Mucosa of descending colon (tissue), 3 donors: Measurements from ENCODE around the gene TVP23A. TPM values are rescaled to one million over a fixed set of nuclear protein-coding genes. Genes with fewer than 3 reads are reported as not detected.

Experiments used
- ATAC-seq: fragments of 200-7000 bp; cut with Tn5 transposase; one replicate; pipeline ENCODE4 v1.9.1; 2020; ENCODE audit warnings: mild to moderate bottlenecking, moderate library complexity
- DNase-seq, 3 donors: peaks; one replicate each; pipeline ENCODE4 v3.0.0-alpha.2; 2020
- H3K36me3 ChIP-seq: fragments of 200-600 bp; one replicate; pipeline ENCODE4 v1.8.0; 2021; ENCODE audit warnings: low read depth, mild to moderate bottlenecking
- H3K4me1 ChIP-seq: fragments of 200-600 bp; one replicate; pipeline ENCODE4 v1.8.0; 2021; ENCODE audit warnings: low read depth, mild to moderate bottlenecking
- H3K4me3 ChIP-seq: fragments of 200-600 bp; one replicate; pipeline ENCODE4 v1.8.0; 2021; ENCODE audit warnings: mild to moderate bottlenecking
- H3K9me3 ChIP-seq: fragments of 200-600 bp; one replicate; pipeline ENCODE4 v1.8.0; 2021; ENCODE audit warnings: mild to moderate bottlenecking
- CTCF ChIP-seq: fragments of 200-600 bp; IDR thresholded peaks from one replicate; pipeline ENCODE4 v1.8.0; 2022; ENCODE audit warnings: antibody characterized with exemption, mild to moderate bottlenecking
- intact Hi-C, 2 donors: fragments of 100-400 bp; cut with DNase I in 1 of 2; cut with micrococcal nuclease in 1 of 2; formaldehyde crosslinking; loops; one replicate each; pipeline versions ENCODE4 v1.11.0 to v1.11.1; 2022; cut with DNase I, micrococcal nuclease
- total RNA-seq, 3 donors: library from RNA; stranded (reverse); fragmentation: NEBNext Ultra II Directional in 2 of 3; extraction: Animal tissue kit (Norgen Biotek cat#: 25700) in 2 of 3; gene quantifications; one replicate each; pipeline versions ENCODE4 v1.2.1 to v1.2.4, GENCODE V29; 2021 to 2023
- donor health status: DM: no; HTN: no; CAD: no; lungs with moderate emphysema.
- donor health status: DM: no; HTN: no; CAD: no.
- donor health status: DM: no; HTN: yes; CAD: no.

The TVP23A gene
- total RNA-seq, 3 donors from 2014 or later, result 0.14 to 0.60 TPM; not detected in 1

- no peak for DNase-seq
- no peaks in the 10 kb centered on the region for H3K9me3 ChIP-seq
- no peak overlapping the region for H3K4me3 ChIP-seq
- ATAC-seq, result peak; percentile 13
- intact Hi-C loops, result no loop called here
- H3K4me1 ChIP-seq, result no peaks in the 10 kb centered on the region
- no peaks in the 10 kb centered on the region for H3K36me3 ChIP-seq
- TF ChIP-seq CTCF, result no peak
These were observed 67.3 kb downstream of the TVP23A start for GRCh38 chr16:10751291-10751697.

GRCh38 chr16:10750793-10751192 is 67.8 kb downstream of the TVP23A start:
- no peak overlapping the region for H3K4me3 ChIP-seq
- H3K4me1 ChIP-seq, result no peaks in the 10 kb centered on the region
- no peak for TF ChIP-seq CTCF
- no peaks in the 10 kb centered on the region for H3K36me3 ChIP-seq
- intact Hi-C loops, result no loop called here
- H3K9me3 ChIP-seq, result no peaks in the 10 kb centered on the region
- DNase-seq (no peak), ATAC-seq (no peak)

- TF ChIP-seq CTCF, result no peak
- no peaks in the 10 kb centered on the region for H3K36me3 ChIP-seq
- DNase-seq, result no peak
- H3K9me3 ChIP-seq, result no peaks in the 10 kb centered on the region
- H3K4me3 ChIP-seq, result no peak overlapping the region
- intact Hi-C loops, result no loop called here
- ATAC-seq, result no peak
- peaks cover 4% of the 10 kb centered on the region for H3K4me1 ChIP-seq
These were observed 72.8 kb downstream of the TVP23A start for GRCh38 chr16:10745841-10746240.

- Histone ChIP-seq H3K4me1 (peaks cover 4% of the 10 kb centered on the region), H3K4me3 (peak overlapping the region; percentile 25), H3K9me3 (no peaks in the 10 kb centered on the region), H3K36me3 (no peaks in the 10 kb centered on the region)
- ATAC-seq (peak; percentile 1), DNase-seq (peak in 1 of 3 donors; percentile 44)
- intact Hi-C loops, result loop anchor here in 1 of 2 donors (5.0 kb wide), 1 partner anchor 178 kb away; no protein-coding TSS in a partner anchor
- no peak for TF ChIP-seq CTCF
These were observed 74.1 kb downstream of the TVP23A start for GRCh38 chr16:10744370-10745030.

GRCh38 chr16:10743610-10744369 is 74.8 kb downstream of the TVP23A start, which contains the start of gene NUBP1:
Gene NUBP1 (plus strand): TSS chr16:10743842. CDS start chr16:10743864, 22 bp downstream.
- no peaks in the 10 kb centered on the region for H3K9me3 ChIP-seq
- H3K36me3 ChIP-seq, result no peaks in the 10 kb centered on the region
- peak within 1 kb of the TSS; percentile 25 for H3K4me3 ChIP-seq
- H3K4me1 ChIP-seq, result peaks cover 4% of the 10 kb centered on the region
- DNase-seq (peak; percentile 100), ATAC-seq (peak; percentile 98)
- no peak for TF ChIP-seq CTCF
- intact Hi-C loops, result loop anchor here in 1 of 2 donors (5.0 kb wide), 1 partner anchor 179 kb away; no protein-coding TSS in a partner anchor
